Spleen (tissue), 7 donors: ENCODE data around the gene SATB1.
A peak's percentile ranks its signal among the peaks of the same experiment; 100 is the strongest.

Experiments
- POLR2A ChIP-seq, 3 donors: fragments of 450-650 bp; IDR thresholded peaks; one replicate each; pipeline ENCODE4 v1.5.1; 2017; ENCODE audit warnings: antibody characterized with exemption in 3 of 3, mild to moderate bottlenecking in 1 of 3
- POLR2AphosphoS5 ChIP-seq, 3 donors: sonication (generic); formaldehyde crosslinking; IDR thresholded peaks; one replicate each; pipeline ENCODE4 v1.5.1; 2017; ENCODE audit warnings: antibody characterized with exemption in 3 of 3
- TF ChIP-seq, protein P1 (sequence below), 11 experiments: fragments of 200-600 bp in 7 of 11; fragments of 450-650 bp in 4 of 11; sonication (generic) in 4 of 11; IDR thresholded peaks in 8 of 11; conservative IDR thresholded peaks in 3 of 11; 1 replicate in 7 of 11; 2 replicates in 4 of 11; pipeline versions ENCODE4 v1.4.0 to v1.8.0; 2016 to 2021; ENCODE audit warnings: antibody characterized with exemption in 11 of 11, inconsistent platforms in 4 of 11, mild to moderate bottlenecking in 1 of 11
- donor health status: DM: no; HTN: no; CAD: no; lungs with moderate emphysema.
- donor health status: DM: no; HTN: no; CAD: no.
- donor health status: DM: no; HTN: no; CAD: no.

DNA sequence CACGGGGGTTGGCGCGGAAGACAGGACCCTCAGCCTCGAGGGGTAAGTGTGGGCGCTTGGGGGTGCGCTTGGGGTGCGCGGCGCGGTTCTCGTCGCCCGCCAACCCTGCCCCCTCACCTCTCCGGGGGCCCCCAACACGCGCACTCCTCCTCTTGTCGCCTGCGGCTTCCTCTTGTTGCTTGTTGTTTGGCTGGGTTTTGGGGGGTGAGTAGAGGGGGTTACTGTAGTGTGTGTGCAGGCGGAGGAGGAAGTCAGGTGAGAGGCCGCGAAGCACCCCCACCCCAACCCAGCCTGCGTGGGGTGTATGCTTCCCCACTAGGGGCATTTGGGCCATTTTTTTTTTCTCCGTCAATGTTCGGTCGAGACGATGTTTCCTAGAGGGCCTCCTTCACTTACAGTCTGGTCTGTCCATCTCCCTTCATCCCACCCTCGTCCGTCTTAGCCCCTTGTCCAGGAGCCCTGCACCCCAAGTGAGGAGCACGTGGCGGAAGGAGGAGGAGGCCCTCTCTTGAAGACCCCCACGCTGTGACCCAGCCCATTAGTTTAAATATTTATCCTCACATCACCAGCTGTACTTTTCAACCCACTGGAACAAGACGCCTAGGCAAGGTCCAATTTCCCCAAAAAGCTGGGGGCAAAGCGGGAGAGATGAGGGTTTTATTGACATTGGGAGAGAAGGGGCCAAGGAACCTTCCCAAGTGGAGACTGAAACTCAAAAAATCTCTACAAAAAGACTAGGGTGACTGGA lies 20.4 kb upstream of the SATB1 start:
- TF ChIP-seq POLR2A (IDR thresholded peaks at IDR 0.05) (no peak), POLR2AphosphoS5 (IDR thresholded peaks at IDR 0.05) (peak; percentile 68 to 80 (median 75))
- TF ChIP-seq, protein P1, sequence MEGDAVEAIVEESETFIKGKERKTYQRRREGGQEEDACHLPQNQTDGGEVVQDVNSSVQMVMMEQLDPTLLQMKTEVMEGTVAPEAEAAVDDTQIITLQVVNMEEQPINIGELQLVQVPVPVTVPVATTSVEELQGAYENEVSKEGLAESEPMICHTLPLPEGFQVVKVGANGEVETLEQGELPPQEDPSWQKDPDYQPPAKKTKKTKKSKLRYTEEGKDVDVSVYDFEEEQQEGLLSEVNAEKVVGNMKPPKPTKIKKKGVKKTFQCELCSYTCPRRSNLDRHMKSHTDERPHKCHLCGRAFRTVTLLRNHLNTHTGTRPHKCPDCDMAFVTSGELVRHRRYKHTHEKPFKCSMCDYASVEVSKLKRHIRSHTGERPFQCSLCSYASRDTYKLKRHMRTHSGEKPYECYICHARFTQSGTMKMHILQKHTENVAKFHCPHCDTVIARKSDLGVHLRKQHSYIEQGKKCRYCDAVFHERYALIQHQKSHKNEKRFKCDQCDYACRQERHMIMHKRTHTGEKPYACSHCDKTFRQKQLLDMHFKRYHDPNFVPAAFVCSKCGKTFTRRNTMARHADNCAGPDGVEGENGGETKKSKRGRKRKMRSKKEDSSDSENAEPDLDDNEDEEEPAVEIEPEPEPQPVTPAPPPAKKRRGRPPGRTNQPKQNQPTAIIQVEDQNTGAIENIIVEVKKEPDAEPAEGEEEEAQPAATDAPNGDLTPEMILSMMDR (IDR thresholded peaks at IDR 0.05 in 8 of 11, conservative IDR thresholded peaks at IDR 0.05 in 3 of 11) = peak in 5 of 11 experiments; percentile 17 to 48 (median 35)
